Caco-2 (cell line): ENCODE results near the gene EFHC2. TPM values are rescaled to one million over a fixed set of nuclear protein-coding genes. Genes with fewer than 3 reads are reported as not detected.

Experiments
- BruUV-seq: library from RNA; stranded (reverse); fragments of 400-500 nt; replicated peaks from 2 replicates; lab custom pipeline; 2021; lab: Mats Ljungman, UMichigan
- CTCF ChIA-PET: fragments of 300-600 bp; sonication (Branson Sonifier 250); formaldehyde crosslinking; loops from one replicate; lab custom pipeline; 2022; ENCODE audit warnings: antibody characterized with exemption; lab: Charles Lee
- POLR2A ChIA-PET: fragments of 300-600 bp; sonication (Branson Sonifier 250); formaldehyde crosslinking; loops from one replicate; lab custom pipeline; 2022; ENCODE audit warnings: antibody characterized with exemption; lab: Charles Lee
- DNase-seq, 2 experiments: peaks; one replicate each; pipeline versions ENCODE4 v3.0.0 to v3.0.0-alpha.2; 2020 to 2022
- H3K27me3 ChIP-seq: replicated peaks from 2 replicates; pipeline ENCODE4 v1.6.0; 2011; ENCODE audit warnings: low read length; ENCODE audit not compliant: control insufficient read depth, insufficient read depth
- H3K36me3 ChIP-seq: 2 replicates; pipeline ENCODE4 v1.5.1; 2011; ENCODE audit warnings: low read length; ENCODE audit not compliant: control insufficient read depth, insufficient read depth
- H3K4me1 ChIP-seq: fragments of 250-450 bp; sonication (Bioruptor Pico); 2 replicates; pipeline ENCODE4 v1.5.1; 2020; ENCODE audit warnings: mild to moderate bottlenecking
- H3K4me3 ChIP-seq: 2 replicates; pipeline ENCODE4 v1.5.1; 2011; ENCODE audit warnings: low read depth, mild to moderate bottlenecking, control low read depth, low read length
- H3K9me3 ChIP-seq: fragments of 250-450 bp; sonication (Bioruptor Pico); 2 replicates; pipeline ENCODE4 v1.5.1; 2020; ENCODE audit warnings: mild to moderate bottlenecking, moderate library complexity
- H3K27ac Mint-ChIP-seq: one replicate; pipeline ENCODE4 v1.8.0; 2022; ENCODE audit warnings: mixed read lengths; ENCODE audit not compliant: unreplicated experiment
- H3K27me3 Mint-ChIP-seq: one replicate; pipeline ENCODE4 v1.8.0; 2022; ENCODE audit warnings: mixed read lengths; ENCODE audit not compliant: insufficient read depth, unreplicated experiment
- H3K36me3 Mint-ChIP-seq: one replicate; pipeline ENCODE4 v1.8.0; 2022; ENCODE audit warnings: mild to moderate bottlenecking, mixed read lengths; ENCODE audit not compliant: insufficient read depth, unreplicated experiment
- H3K4me1 Mint-ChIP-seq: one replicate; pipeline ENCODE4 v1.8.0; 2022; ENCODE audit warnings: low read depth, mixed read lengths; ENCODE audit not compliant: unreplicated experiment
- H3K4me3 Mint-ChIP-seq: one replicate; pipeline ENCODE4 v1.8.0; 2022; ENCODE audit warnings: mild to moderate bottlenecking, moderate library complexity, mixed read lengths; ENCODE audit not compliant: unreplicated experiment
- H3K9me3 Mint-ChIP-seq: one replicate; pipeline ENCODE4 v1.8.0; 2022; ENCODE audit warnings: mixed read lengths; ENCODE audit not compliant: unreplicated experiment
- CTCF ChIP-seq, 2 experiments: fragments of 200-600 bp in 1 of 2; IDR thresholded peaks; 1 replicate in 1 of 2; 2 replicates in 1 of 2; pipeline versions ENCODE4 v1.5.1 to v1.8.0; 2011 to 2022; ENCODE audit warnings: antibody characterized with exemption in 1 of 2, control low read depth in 1 of 2, inconsistent platforms in 1 of 2, low read depth in 1 of 2, low read length in 1 of 2, mild to moderate bottlenecking in 1 of 2, moderate library complexity in 1 of 2; ENCODE audit not compliant: insufficient read depth in 1 of 2, severe bottlenecking in 1 of 2, unreplicated experiment in 1 of 2
- intact Hi-C: fragments of 100-400 bp; cut with micrococcal nuclease; formaldehyde crosslinking; loops from one replicate; pipeline ENCODE4 v1.10.0; 2022; ENCODE audit not compliant: unreplicated experiment
- total RNA-seq: library from RNA; stranded (reverse); gene quantifications from 2 replicates; pipeline ENCODE4 v1.2.3, GENCODE V29; 2022

Gene EFHC2
- total RNA-seq, 1 experiment from 2014 or later, result not detected

GRCh38 chrX:44342866-44343265, 606 bp downstream of the EFHC2 start:
- no peaks in the 10 kb centered on the region for H3K36me3 ChIP-seq
- ChIA-PET CTCF (no interaction called here), POLR2A (no interaction called here)
- no peaks in the 10 kb centered on the region for H3K4me1 Mint-ChIP-seq
- no peak overlapping the region for H3K4me3 Mint-ChIP-seq
- H3K9me3 ChIP-seq, result no peaks in the 10 kb centered on the region
- no peaks in the 10 kb centered on the region for H3K36me3 Mint-ChIP-seq
- no peak for TF ChIP-seq CTCF (IDR thresholded peaks at IDR 0.05; ENCODE audit: insufficient read depth in 1 of 2, low read depth in 1 of 2, low read length in 1 of 2, severe bottlenecking in 1 of 2, unreplicated experiment in 1 of 2)
- DNase-seq, result no peak
- H3K27ac Mint-ChIP-seq, result no peak overlapping the region
- H3K9me3 Mint-ChIP-seq, result no peaks in the 10 kb centered on the region
- no peaks in the 10 kb centered on the region for H3K4me1 ChIP-seq
- no peak overlapping the region for H3K4me3 ChIP-seq
- H3K27me3 ChIP-seq, result no peaks in the 10 kb centered on the region
- H3K27me3 Mint-ChIP-seq, result no peaks in the 10 kb centered on the region
- BruUV-seq, result no TSS peak
- intact Hi-C loops, result no loop called here

GRCh38 chrX:44338361-44338760, 5.1 kb downstream of the EFHC2 start:
- no peak overlapping the region for H3K4me3 ChIP-seq
- CTCF ChIA-PET, result no interaction called here
- H3K9me3 Mint-ChIP-seq, result no peaks in the 10 kb centered on the region
- H3K36me3 ChIP-seq, result no peaks in the 10 kb centered on the region
- no peak for TF ChIP-seq CTCF (IDR thresholded peaks at IDR 0.05; ENCODE audit: insufficient read depth in 1 of 2, low read depth in 1 of 2, low read length in 1 of 2, severe bottlenecking in 1 of 2, unreplicated experiment in 1 of 2)
- intact Hi-C loops, result no loop called here
- H3K36me3 Mint-ChIP-seq, result no peaks in the 10 kb centered on the region
- H3K4me3 Mint-ChIP-seq, result no peak overlapping the region
- no peaks in the 10 kb centered on the region for H3K27me3 ChIP-seq
- BruUV-seq, result no TSS peak
- DNase-seq, result no peak
- POLR2A ChIA-PET, result no interaction called here
- H3K27me3 Mint-ChIP-seq, result no peaks in the 10 kb centered on the region
- H3K9me3 ChIP-seq, result no peaks in the 10 kb centered on the region
- H3K4me1 Mint-ChIP-seq, result no peaks in the 10 kb centered on the region
- H3K4me1 ChIP-seq, result no peaks in the 10 kb centered on the region
- H3K27ac Mint-ChIP-seq, result no peak overlapping the region

GRCh38 chrX:44332437-44332836, 11.0 kb downstream of the EFHC2 start:
- Mint-ChIP-seq H3K4me3 (no peak overlapping the region), H3K9me3 (no peaks in the 10 kb centered on the region), H3K36me3 (no peaks in the 10 kb centered on the region), H3K4me1 (no peaks in the 10 kb centered on the region), H3K27me3 (no peaks in the 10 kb centered on the region), H3K27ac (no peak overlapping the region)
- no TSS peak for BruUV-seq
- DNase-seq, result no peak
- Histone ChIP-seq H3K4me3 (no peak overlapping the region), H3K4me1 (no peaks in the 10 kb centered on the region), H3K36me3 (no peaks in the 10 kb centered on the region), H3K9me3 (no peaks in the 10 kb centered on the region), H3K27me3 (no peaks in the 10 kb centered on the region)
- intact Hi-C loops, result no loop called here
- CTCF ChIA-PET, result no interaction called here
- POLR2A ChIA-PET, result no interaction called here
- TF ChIP-seq CTCF (IDR thresholded peaks at IDR 0.05; ENCODE audit: insufficient read depth in 1 of 2, low read depth in 1 of 2, low read length in 1 of 2, severe bottlenecking in 1 of 2, unreplicated experiment in 1 of 2), result no peak
